ENCODE results near the gene BTLA. TPM values are rescaled to one million over a fixed set of nuclear protein-coding genes. Genes with fewer than 3 reads are reported as not detected.

Gene BTLA
- total and polyA plus RNA-seq, 2 of the 8 experiments (the other 6 are each of a cell fraction or from before 2014, with no cell fraction given) = not detected

- ChIA-PET POLR2A (ENCODE audit: partially characterized antibody) (no interaction called here), CTCF (ENCODE audit: partially characterized antibody) (no interaction called here)
- H3K4ac ChIP-seq (replicated peaks; ENCODE audit: insufficient read length, low read depth, low read length) = no peak overlapping the region
- no peak overlapping the region for H2BK120ac ChIP-seq (replicated peaks; ENCODE audit: low read depth, low read length)
- no peak overlapping the region for H2AK5ac ChIP-seq (ENCODE audit: low read depth, low read length)
- no peaks in the 10 kb centered on the region for H3K9me3 ChIP-seq (ENCODE audit: insufficient read depth in 2 of 2, low read depth in 1 of 2, low read length in 1 of 2)
- no peaks in the 10 kb centered on the region for H3K36me3 ChIP-seq (ENCODE audit: control insufficient read depth in 2 of 4, insufficient read depth in 4 of 4, low read length in 3 of 4)
- H4K91ac ChIP-seq (replicated peaks; ENCODE audit: insufficient read length, low read length) = no peak overlapping the region
- no peaks in the 10 kb centered on the region for H4K20me1 ChIP-seq (replicated peaks in 1 of 2; ENCODE audit: control insufficient read depth in 1 of 2, insufficient read depth in 2 of 2, low read length in 2 of 2)
- no peak overlapping the region for H3K18ac ChIP-seq (ENCODE audit: extremely low read depth, low read length)
- no peak overlapping the region for H4K5ac ChIP-seq (ENCODE audit: insufficient read length, low read depth, low read length)
- no peak for DNase-seq (ENCODE audit: low read depth in 1 of 2, low spot score in 2 of 2)
- H3K4me1 ChIP-seq (replicated peaks in 1 of 4; ENCODE audit: control insufficient read depth in 3 of 4, insufficient read depth in 4 of 4, low read length in 3 of 4) = no peaks in the 10 kb centered on the region
- WGBS, 2 experiments (ENCODE audit: extremely low coverage in 1 of 2, insufficient coverage in 1 of 2, insufficient read length in 1 of 2, insufficient replicate concordance in 2 of 2, low coverage in 1 of 2, low lambda C conversion rate in 2 of 2, missing lambda C conversion rate in 1 of 2) = 92% methylated on average over 4 of the region's 4 CpGs; no CpG with 5 or more reads in 1 of the 2 experiments
- H3K4me3 ChIP-seq (ENCODE audit: extremely low read depth in 1 of 4, insufficient read depth in 2 of 4, low read depth in 3 of 4, low read length in 4 of 4) = no peak overlapping the region
- no peak overlapping the region for H3K4me2 ChIP-seq (ENCODE audit: insufficient read depth in 1 of 2, low read depth in 2 of 2, low read length in 2 of 2)
- no peak overlapping the region for H2BK5ac ChIP-seq (ENCODE audit: low read depth, low read length)
- no peaks in the 10 kb centered on the region for H3K79me1 ChIP-seq (ENCODE audit: low read depth, low read length)
- no peak overlapping the region for H3K23ac ChIP-seq (ENCODE audit: insufficient read length)
- peak overlapping the region in 1 of 4 experiments; percentile 13; a peak in 1 of 7 replicates for H3K9ac ChIP-seq (replicated peaks in 1 of 4; ENCODE audit: extremely low read depth in 1 of 4, low read depth in 3 of 4, low read length in 3 of 4)
- H2BK20ac ChIP-seq (ENCODE audit: low read length) = no peak overlapping the region
- peaks cover 0 to 1% (median 0%) of the 10 kb centered on the region in 4 experiments; a peak in 1 of 7 replicates for H3K27me3 ChIP-seq (replicated peaks in 1 of 4; ENCODE audit: control insufficient read depth in 3 of 4, extremely low read depth in 1 of 4, insufficient read depth in 3 of 4, low read length in 3 of 4)
- FAIRE-seq = no peak
- H2BK15ac ChIP-seq (ENCODE audit: low read length) = no peak overlapping the region
- H2AFZ ChIP-seq (ENCODE audit: low read length) = no peak overlapping the region
- no peak overlapping the region for H3K56ac ChIP-seq (replicated peaks; ENCODE audit: insufficient read length, low read depth, low read length)
- no peak overlapping the region for H4K8ac ChIP-seq (ENCODE audit: extremely low read depth, insufficient read depth, low read length)
- H3K23me2 ChIP-seq (ENCODE audit: low read depth, low read length) = no peaks in the 10 kb centered on the region
- no peak overlapping the region for H3K27ac ChIP-seq (ENCODE audit: low read depth, low read length)
- no peak overlapping the region for H3K14ac ChIP-seq (ENCODE audit: insufficient read length)
- H2BK12ac ChIP-seq (ENCODE audit: low read depth, low read length) = no peak overlapping the region
- H3K79me2 ChIP-seq (ENCODE audit: control insufficient read depth in 1 of 2, insufficient read depth in 2 of 2, low read length in 2 of 2) = no peaks in the 10 kb centered on the region
- no peak for TF ChIP-seq CTBP2 (IDR thresholded peaks at IDR 0.05; ENCODE audit: borderline replicate concordance, insufficient read depth, insufficient read length, low read length)
- TF ChIP-seq NANOG (IDR thresholded peaks at IDR 0.05; ENCODE audit: insufficient read depth, low read depth, low read length, poor library complexity, severe bottlenecking) = no peak
- no peak for TF ChIP-seq BRCA1 (IDR thresholded peaks at IDR 0.05; ENCODE audit: low read depth, low read length)
- TF ChIP-seq POU5F1 (IDR thresholded peaks at IDR 0.05; ENCODE audit: low read depth, low read length) = no peak
- no peak for TF ChIP-seq RXRA (IDR thresholded peaks at IDR 0.05; ENCODE audit: insufficient read depth, low read depth, low read length)
- no peak for TF ChIP-seq TAF1 (IDR thresholded peaks at IDR 0.05; ENCODE audit: low read depth, low read length)
- TF ChIP-seq CHD1 (IDR thresholded peaks at IDR 0.05; ENCODE audit: low read depth, low read length) = no peak
- no peak for TF ChIP-seq RFX5 (IDR thresholded peaks at IDR 0.05; ENCODE audit: borderline replicate concordance, low read depth, low read length)
- no peak for TF ChIP-seq USF2 (IDR thresholded peaks at IDR 0.05; ENCODE audit: low read length)
- no peak for TF ChIP-seq SAP30 (IDR thresholded peaks at IDR 0.05; ENCODE audit: insufficient read depth, insufficient replicate concordance, low read length)
- TF ChIP-seq SP4 (IDR thresholded peaks at IDR 0.05; ENCODE audit: low read length) = no peak
- no peak for TF ChIP-seq CBX5 (IDR thresholded peaks at IDR 0.05; ENCODE audit: low read depth, low read length)
These were observed 9.4 kb downstream of the BTLA start for GRCh38 chr3:112489674-112490479.

All from H1 (cell line).